Peyer's patch (tissue), 4 donors: ENCODE data around the gene SRD5A1.

Experiments
- POLR2A ChIP-seq, 2 donors: fragments of 450-650 bp; IDR thresholded peaks; one replicate each; pipeline ENCODE4 v1.5.1; 2017; ENCODE audit warnings: antibody characterized with exemption in 2 of 2, mild to moderate bottlenecking in 2 of 2, moderate library complexity in 2 of 2
- TF ChIP-seq, protein P1 (sequence below), 6 experiments: fragments of 450-650 bp in 4 of 6; fragments of 200-600 bp in 2 of 6; sonication (generic) in 1 of 6; IDR thresholded peaks; one replicate each; pipeline ENCODE4 v1.5.1; 2017 to 2019; ENCODE audit warnings: antibody characterized with exemption in 6 of 6, mild to moderate bottlenecking in 3 of 6, moderate library complexity in 1 of 6

DNA sequence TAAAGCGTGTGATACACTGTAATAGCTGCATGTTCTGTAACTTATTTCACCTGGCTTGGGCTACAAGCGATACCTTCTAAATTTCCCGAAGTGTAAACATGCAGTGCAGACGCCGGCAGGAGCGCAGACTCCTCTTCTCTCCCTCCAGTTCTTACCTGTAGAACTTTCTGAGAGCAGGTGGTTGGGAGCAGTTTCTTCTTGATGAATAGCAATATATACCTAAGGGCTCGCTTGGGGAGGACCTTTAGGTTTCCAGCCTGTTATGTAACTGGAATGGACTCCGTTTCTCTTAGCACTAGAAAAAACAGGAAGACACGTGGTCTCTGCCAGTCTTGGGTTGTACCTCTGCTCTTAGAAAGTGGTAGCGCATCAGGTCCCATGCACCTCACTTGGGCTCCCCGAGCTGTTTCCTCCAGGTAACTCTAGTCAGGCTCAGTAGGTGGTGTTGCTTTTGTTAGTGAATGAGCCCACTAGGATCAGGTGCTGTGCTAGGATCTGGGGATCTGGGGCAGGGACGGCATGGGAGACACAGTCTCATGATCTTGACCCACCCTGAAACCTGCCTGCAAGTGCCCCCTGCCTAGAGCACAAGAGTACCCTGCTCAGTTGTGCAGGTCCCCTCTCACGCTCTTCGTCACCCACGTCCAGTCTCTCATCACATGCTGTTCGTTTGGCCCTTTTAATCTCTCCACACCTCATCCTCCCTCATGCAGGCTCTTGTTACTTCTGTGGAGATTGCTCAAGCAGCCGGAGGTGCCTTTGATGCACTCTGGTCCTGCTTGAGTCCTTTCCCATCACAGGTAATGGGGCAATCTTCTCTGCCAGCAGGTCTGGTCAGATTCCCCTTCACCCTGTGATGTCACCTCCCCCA is 82.8 kb downstream of the SRD5A1 start:
- TF ChIP-seq, protein P1, sequence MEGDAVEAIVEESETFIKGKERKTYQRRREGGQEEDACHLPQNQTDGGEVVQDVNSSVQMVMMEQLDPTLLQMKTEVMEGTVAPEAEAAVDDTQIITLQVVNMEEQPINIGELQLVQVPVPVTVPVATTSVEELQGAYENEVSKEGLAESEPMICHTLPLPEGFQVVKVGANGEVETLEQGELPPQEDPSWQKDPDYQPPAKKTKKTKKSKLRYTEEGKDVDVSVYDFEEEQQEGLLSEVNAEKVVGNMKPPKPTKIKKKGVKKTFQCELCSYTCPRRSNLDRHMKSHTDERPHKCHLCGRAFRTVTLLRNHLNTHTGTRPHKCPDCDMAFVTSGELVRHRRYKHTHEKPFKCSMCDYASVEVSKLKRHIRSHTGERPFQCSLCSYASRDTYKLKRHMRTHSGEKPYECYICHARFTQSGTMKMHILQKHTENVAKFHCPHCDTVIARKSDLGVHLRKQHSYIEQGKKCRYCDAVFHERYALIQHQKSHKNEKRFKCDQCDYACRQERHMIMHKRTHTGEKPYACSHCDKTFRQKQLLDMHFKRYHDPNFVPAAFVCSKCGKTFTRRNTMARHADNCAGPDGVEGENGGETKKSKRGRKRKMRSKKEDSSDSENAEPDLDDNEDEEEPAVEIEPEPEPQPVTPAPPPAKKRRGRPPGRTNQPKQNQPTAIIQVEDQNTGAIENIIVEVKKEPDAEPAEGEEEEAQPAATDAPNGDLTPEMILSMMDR (IDR thresholded peaks at IDR 0.05), result no peak
- no peak for TF ChIP-seq POLR2A (IDR thresholded peaks at IDR 0.05)
